Kidney capillary endothelial cell (primary cell): ENCODE measurements around the gene NTN1.

Source experiments
- DNase-seq: peaks from one replicate; pipeline ENCODE4 v3.0.0-alpha.2; 2018; ENCODE audit warnings: low spot score

Gene NTN1

GRCh38 chr17:9006175-9006767 lies 15.0 kb upstream of the NTN1 start:
- DNase-seq, result no peak

- DNase-seq, result no peak
Measured at GRCh38 chr17:9007052-9007714, 14.1 kb upstream of the NTN1 start.

GRCh38 chr17:9009096-9009495 lies 12.2 kb upstream of the NTN1 start:
- DNase-seq, result no peak

GRCh38 chr17:9009737-9010136 lies 11.6 kb upstream of the NTN1 start:
- DNase-seq, result no peak

GRCh38 chr17:9011001-9011400 lies 10.3 kb upstream of the NTN1 start:
- no peak for DNase-seq

GRCh38 chr17:9016941-9017552 lies 4.3 kb upstream of the NTN1 start:
- DNase-seq, result no peak

GRCh38 chr17:9018726-9019125 lies 2.6 kb upstream of the NTN1 start:
- DNase-seq, result no peak

- no peak for DNase-seq
Measured at GRCh38 chr17:9020096-9020823, 1.1 kb upstream of the NTN1 start.

- DNase-seq, result no peak
Measured at GRCh38 chr17:9020824-9021157, 519 bp upstream of the NTN1 start.

- DNase-seq, result no peak
Measured at GRCh38 chr17:9021992-9022572, 772 bp downstream of the NTN1 start.

- DNase-seq, result no peak
Measured at GRCh38 chr17:9022573-9023391, 1.5 kb downstream of the NTN1 start.

GRCh38 chr17:9023392-9024218 lies 2.3 kb downstream of the NTN1 start:
- DNase-seq, result no peak

- DNase-seq, result no peak
Measured at GRCh38 chr17:9024497-9024896, 3.2 kb downstream of the NTN1 start.

GRCh38 chr17:9026741-9027140 lies 5.4 kb downstream of the NTN1 start:
- no peak for DNase-seq

- no peak for DNase-seq
Measured at GRCh38 chr17:9028202-9028987, 7.1 kb downstream of the NTN1 start.

GRCh38 chr17:9028988-9029570 lies 7.8 kb downstream of the NTN1 start:
- no peak for DNase-seq

- no peak for DNase-seq
Measured at GRCh38 chr17:9032151-9032550, 10.8 kb downstream of the NTN1 start.

GRCh38 chr17:9032583-9032982 lies 11.3 kb downstream of the NTN1 start:
- DNase-seq, result no peak

- no peak for DNase-seq
Measured at GRCh38 chr17:9035249-9035648, 13.9 kb downstream of the NTN1 start.

GRCh38 chr17:9036336-9036735 lies 15.0 kb downstream of the NTN1 start:
- DNase-seq, result no peak
